Liver (tissue), 9 donors: ENCODE data around the gene PLOD3. TPM values are rescaled to one million over a fixed set of nuclear protein-coding genes. Genes with fewer than 3 reads are reported as not detected.

Source experiments
- DNase-seq: peaks from one replicate; pipeline ENCODE4 v3.0.0-alpha.2; 2017; ENCODE audit warnings: low spot score
- H3K27ac ChIP-seq, 2 donors: one replicate each; pipeline ENCODE4 v1.7.0; 2013; ENCODE audit warnings: inconsistent platforms in 2 of 2, low read length in 2 of 2, control low read depth in 1 of 2, low read depth in 1 of 2, mild to moderate bottlenecking in 1 of 2
- H3K27me3 ChIP-seq, 4 donors: one replicate each; pipeline versions ENCODE4 v1.6.1 to v1.7.0; 2013; ENCODE audit warnings: low read length in 3 of 4, inconsistent platforms in 1 of 4, mild to moderate bottlenecking in 1 of 4, moderate library complexity in 1 of 4; ENCODE audit not compliant: control insufficient read depth in 4 of 4, insufficient read depth in 4 of 4
- H3K36me3 ChIP-seq, 4 donors: one replicate each; pipeline versions ENCODE4 v1.6.1 to v1.7.0; 2013; ENCODE audit warnings: low read length in 3 of 4, mild to moderate bottlenecking in 3 of 4, low read depth in 1 of 4, moderate library complexity in 1 of 4; ENCODE audit not compliant: control insufficient read depth in 4 of 4, insufficient read depth in 3 of 4
- H3K4me1 ChIP-seq, 4 donors: one replicate each; pipeline versions ENCODE4 v1.6.1 to v1.7.0; 2013; ENCODE audit warnings: low read length in 3 of 4, mild to moderate bottlenecking in 3 of 4, moderate library complexity in 1 of 4; ENCODE audit not compliant: control insufficient read depth in 4 of 4, insufficient read depth in 4 of 4
- H3K4me3 ChIP-seq, 3 donors: one replicate each; pipeline versions ENCODE4 v1.6.1 to v1.7.0; 2013; ENCODE audit warnings: low read length in 3 of 3, control low read depth in 1 of 3, low read depth in 1 of 3, mild to moderate bottlenecking in 1 of 3
- H3K9ac ChIP-seq, 2 donors: one replicate each; pipeline ENCODE4 v1.7.0; 2013; ENCODE audit warnings: low read length in 2 of 2, mild to moderate bottlenecking in 2 of 2, moderate library complexity in 2 of 2, control low read depth in 1 of 2, low read depth in 1 of 2
- H3K9me3 ChIP-seq, 4 donors: one replicate each; pipeline versions ENCODE4 v1.6.1 to v1.7.0; 2013; ENCODE audit warnings: low read length in 3 of 4; ENCODE audit not compliant: control insufficient read depth in 4 of 4
- ATF3 ChIP-seq: IDR thresholded peaks from 2 replicates; pipeline ENCODE4 v1.6.1; 2016; ENCODE audit warnings: antibody characterized with exemption
- CTCF ChIP-seq: fragments of 150-350 bp; IDR thresholded peaks from 2 replicates; pipeline ENCODE4 v1.5.1; 2017; ENCODE audit warnings: improper control_type of control experiment, low read depth, low read length; ENCODE audit not compliant: missing input control
- EGR1 ChIP-seq, 2 donors: IDR thresholded peaks; 2 replicates each; pipeline ENCODE4 v1.6.1; 2016 to 2018; ENCODE audit warnings: antibody characterized with exemption in 2 of 2, low read depth in 2 of 2
- FOXA1 ChIP-seq: IDR thresholded peaks from 2 replicates; pipeline ENCODE4 v1.6.1; 2016; ENCODE audit warnings: antibody characterized with exemption
- FOXA2 ChIP-seq: IDR thresholded peaks from 2 replicates; pipeline ENCODE4 v1.6.1; 2016; ENCODE audit warnings: antibody characterized with exemption
- GABPA ChIP-seq, 2 donors: IDR thresholded peaks in 1 of 2; conservative IDR thresholded peaks in 1 of 2; 2 replicates each; pipeline ENCODE4 v1.6.1; 2016; ENCODE audit warnings: antibody characterized with exemption in 2 of 2, mild to moderate bottlenecking in 1 of 2, moderate library complexity in 1 of 2
- HNF4A ChIP-seq, 2 donors: conservative IDR thresholded peaks; 2 replicates each; pipeline ENCODE4 v1.6.1; 2016; ENCODE audit warnings: antibody characterized with exemption in 2 of 2, mild to moderate bottlenecking in 2 of 2
- HNF4G ChIP-seq: IDR thresholded peaks from 2 replicates; pipeline ENCODE4 v1.6.1; 2016; ENCODE audit warnings: antibody characterized with exemption
- JUND ChIP-seq, 2 donors: IDR thresholded peaks; 2 replicates each; pipeline ENCODE4 v1.6.1; 2016; ENCODE audit warnings: antibody characterized with exemption in 2 of 2
- MAX ChIP-seq: IDR thresholded peaks from 2 replicates; pipeline ENCODE4 v1.6.1; 2016; ENCODE audit warnings: antibody characterized with exemption
- NR2F2 ChIP-seq: IDR thresholded peaks from 2 replicates; pipeline ENCODE4 v1.6.1; 2016; ENCODE audit warnings: antibody characterized with exemption
- RAD21 ChIP-seq, 2 donors: IDR thresholded peaks; 2 replicates each; pipeline ENCODE4 v1.6.1; 2016; ENCODE audit warnings: antibody characterized with exemption in 2 of 2, mild to moderate bottlenecking in 2 of 2
- REST ChIP-seq: IDR thresholded peaks from 2 replicates; pipeline ENCODE4 v1.6.1; 2016; ENCODE audit warnings: antibody characterized with exemption, mild to moderate bottlenecking
- RXRA ChIP-seq, 2 donors: IDR thresholded peaks; 2 replicates each; pipeline ENCODE4 v1.6.1; 2017 to 2018; ENCODE audit warnings: antibody characterized with exemption in 2 of 2, mild to moderate bottlenecking in 1 of 2
- SP1 ChIP-seq: IDR thresholded peaks from 2 replicates; pipeline ENCODE4 v1.6.1; 2018; ENCODE audit warnings: antibody characterized with exemption, mild to moderate bottlenecking
- TAF1 ChIP-seq: conservative IDR thresholded peaks from 2 replicates; pipeline ENCODE4 v1.6.1; 2016; ENCODE audit warnings: antibody characterized with exemption, mild to moderate bottlenecking
- YY1 ChIP-seq: IDR thresholded peaks from 2 replicates; pipeline ENCODE4 v1.6.1; 2016; ENCODE audit warnings: antibody characterized with exemption, mild to moderate bottlenecking
- ZBTB33 ChIP-seq: IDR thresholded peaks from 2 replicates; pipeline ENCODE4 v1.6.1; 2016; ENCODE audit warnings: antibody characterized with exemption
- WGBS: extraction: QIAGEN DNeasy Blood & Tissue Kit; methylation state at CpG from one replicate; pipeline ENCODE4 v1.1.7; 2013; 5-methylcytosine and 5-hydroxymethylcytosine counted together
- polyA plus RNA-seq, 2 donors: library from polyadenylated mRNA; stranded (reverse) in 1 of 2; unstranded in 1 of 2; fragments of 200-250 nt in 1 of 2; fragments of >200 nt in 1 of 2; fragmentation: Nextera tagmentation in 1 of 2; extraction: Ambion mirVana in 1 of 2; gene quantifications; one replicate each; pipeline versions ENCODE4 v1.2.1 to v1.2.3, GENCODE V29; 2013 to 2015
- total RNA-seq, 2 donors: library from RNA; depleted of rRNA; stranded (reverse); fragments of >200 nt; gene quantifications; one replicate each; pipeline ENCODE4 v1.2.3, GENCODE V29; 2014
- donor health status: healthy.
- donor health status: healthy.
- donor health status: healthy.
- donor health status: healthy.
- donor health status: healthy.

Gene PLOD3
- total and polyA plus RNA-seq, 4 donors: 19.4 to 42.9 (median 27.7) TPM

- H3K36me3 ChIP-seq: peaks cover 0 to 10% (median 3%) of the 10 kb centered on the region in 4 donors
- 2% methylated on average over 34 of the region's 34 CpGs for WGBS
- no peaks in the 10 kb centered on the region for H3K9me3 ChIP-seq
- H3K9ac ChIP-seq: peak overlapping the region; percentile 59 to 76
- H3K4me1 ChIP-seq: peaks cover 20 to 43% (median 37%) of the 10 kb centered on the region in 4 donors
- DNase-seq: peak; percentile 41
- TF ChIP-seq ATF3: no peak
- no peak for TF ChIP-seq CTCF
- TF ChIP-seq HNF4A (conservative IDR thresholded peaks at IDR 0.05): no peak
- TF ChIP-seq YY1: no peak
- TF ChIP-seq NR2F2: no peak
- no peak for TF ChIP-seq FOXA1
- no peak for TF ChIP-seq RXRA (IDR thresholded peaks at IDR 0.05)
- no peak for TF ChIP-seq GABPA (IDR thresholded peaks at IDR 0.05 in 1 of 2, conservative IDR thresholded peaks at IDR 0.05 in 1 of 2)
- no peak for TF ChIP-seq ZBTB33
- no peak for TF ChIP-seq JUND (IDR thresholded peaks at IDR 0.05)
- no peak for TF ChIP-seq EGR1 (IDR thresholded peaks at IDR 0.05; ENCODE audit: low read depth in 2 of 2)
- TF ChIP-seq FOXA2: no peak
- TF ChIP-seq RAD21 (IDR thresholded peaks at IDR 0.05): no peak
- no peak for TF ChIP-seq REST
- TF ChIP-seq TAF1: no peak
- no peak for TF ChIP-seq HNF4G
- no peak for TF ChIP-seq SP1
- TF ChIP-seq MAX: no peak
- no peaks in the 10 kb centered on the region for H3K27me3 ChIP-seq
- peak overlapping the region; percentile 71 to 95 (median 73) for H3K4me3 ChIP-seq
- peak overlapping the region; percentile 96 to 99 for H3K27ac ChIP-seq
Observed at GRCh38 chr7:101216860-101217387, 457 bp downstream of the PLOD3 start.
